ENCODE results near the gene NUDT15. TPM values are rescaled to one million over a fixed set of nuclear protein-coding genes. Genes with fewer than 3 reads are reported as not detected.

NUDT15 gene
- total and polyA plus RNA-seq, 3 experiments from 2014 or later: 7.1 to 24.0 (median 23.9) TPM

GRCh38 chr13:48018637-48019036, 18.9 kb upstream of the NUDT15 start:
- no peak overlapping the region for H3K27ac Mint-ChIP-seq
- H3K27me3 ChIP-seq (ENCODE audit: insufficient read depth, low read length, poor library complexity, severe bottlenecking): no peaks in the 10 kb centered on the region

DNA sequence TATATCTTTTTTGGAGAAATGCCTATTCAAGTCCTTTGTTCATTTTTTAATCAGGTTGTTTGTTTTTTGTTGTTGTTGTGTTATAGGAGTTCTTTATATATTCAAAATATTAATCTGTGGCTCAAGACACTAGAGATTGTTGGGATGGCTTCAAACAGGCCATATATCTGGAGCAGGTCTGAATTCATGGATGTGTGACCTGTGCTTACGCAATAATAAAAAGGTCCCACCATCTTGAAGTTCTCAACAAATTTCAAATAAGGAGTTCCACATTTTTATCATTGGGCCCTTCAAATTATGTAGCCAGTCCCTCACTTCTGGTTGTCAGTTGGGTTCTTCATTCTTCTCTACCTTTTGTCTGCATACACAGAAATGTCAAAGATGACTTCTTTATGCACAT, 17.7 kb upstream of the NUDT15 start:
- Mint-ChIP-seq H3K27me3 (no peaks in the 10 kb centered on the region), H3K9me3 (peaks cover 0 to 2% (median 0%) of the 10 kb centered on the region in 5 donors), H3K36me3 (peaks cover 7 to 22% (median 9%) of the 10 kb centered on the region in 3 donors), H3K27ac (no peak overlapping the region), H3K4me1 (peaks cover 2 to 9% (median 6%) of the 10 kb centered on the region in 3 donors), H3K4me3 (no peak overlapping the region)
- Histone ChIP-seq H3K27ac (ENCODE audit: low read depth, low read length) (no peak overlapping the region), H3K36me3 (ENCODE audit: insufficient read depth, low read length) (no peaks in the 10 kb centered on the region), H3K27me3 (ENCODE audit: insufficient read depth, low read length, poor library complexity, severe bottlenecking) (no peaks in the 10 kb centered on the region), H3K9me3 (ENCODE audit: low read length) (no peaks in the 10 kb centered on the region), H3K4me3 (ENCODE audit: low read length) (no peak overlapping the region), H3K4me1 (ENCODE audit: insufficient read depth, low read length) (no peaks in the 10 kb centered on the region)
- no peak for DNase-seq
- ChIA-PET POLR2A (no interaction called here), CTCF (no interaction called here)

More at GRCh38 chr13:48018637-48019036, 18.9 kb upstream of the NUDT15 start:
- no peaks in the 10 kb centered on the region for H3K36me3 ChIP-seq (ENCODE audit: insufficient read depth, low read length)
- Mint-ChIP-seq H3K36me3 (peaks cover 10 to 27% (median 16%) of the 10 kb centered on the region in 3 donors), H3K9me3 (peaks cover 0 to 2% (median 0%) of the 10 kb centered on the region in 5 donors), H3K4me1 (peaks cover 2 to 6% (median 5%) of the 10 kb centered on the region in 3 donors), H3K4me3 (no peak overlapping the region), H3K27me3 (no peaks in the 10 kb centered on the region)
- H3K27ac ChIP-seq (ENCODE audit: low read depth, low read length): no peak overlapping the region
- no peak for DNase-seq
- H3K4me1 ChIP-seq (ENCODE audit: insufficient read depth, low read length): no peaks in the 10 kb centered on the region
- CTCF ChIA-PET: interaction anchor here (1.0 kb wide), 1 partner anchor 19 kb away, joined by 3 read pairs; the partner anchor contains the start of gene NUDT15
- no peaks in the 10 kb centered on the region for H3K9me3 ChIP-seq (ENCODE audit: low read length)
- POLR2A ChIA-PET: no interaction called here
- no peak overlapping the region for H3K4me3 ChIP-seq (ENCODE audit: low read length)

- no peak overlapping the region for H3K27ac ChIP-seq (ENCODE audit: low read depth, low read length)
- CTCF ChIA-PET: interaction anchor here (1.5 kb wide), 1 partner anchor 10 kb away, joined by 7 read pairs; the partner anchor contains the start of gene NUDT15
Measured at GRCh38 chr13:48028066-48028465, 9.5 kb upstream of the NUDT15 start.

DNA sequence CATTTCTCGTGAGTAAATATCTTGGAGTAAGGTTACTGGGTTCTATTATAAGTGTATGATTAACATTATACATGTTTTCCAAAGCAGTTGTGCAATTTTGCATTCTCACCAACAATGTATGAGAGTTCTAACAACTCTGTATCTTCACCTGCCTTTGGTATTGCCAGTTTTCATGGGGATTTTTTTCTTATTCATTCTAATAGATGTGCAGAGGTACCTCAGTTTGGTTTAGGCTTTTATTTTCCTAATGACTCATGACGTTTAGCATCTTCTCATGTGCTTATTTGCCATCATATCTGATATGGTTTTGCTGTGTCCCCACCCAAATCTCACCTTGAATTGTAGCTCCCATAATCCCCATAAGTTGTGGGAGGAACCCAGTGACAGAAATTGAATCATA, 7.7 kb upstream of the NUDT15 start:
- Mint-ChIP-seq H3K27ac (no peak overlapping the region), H3K27me3 (no peaks in the 10 kb centered on the region), H3K9me3 (peaks cover 0 to 8% (median 0%) of the 10 kb centered on the region in 5 donors), H3K4me1 (peaks cover 2 to 18% (median 4%) of the 10 kb centered on the region in 3 donors), H3K4me3 (no peak overlapping the region), H3K36me3 (peaks cover 15 to 27% (median 24%) of the 10 kb centered on the region in 3 donors)
- H3K9me3 ChIP-seq (ENCODE audit: low read length): no peaks in the 10 kb centered on the region
- H3K4me3 ChIP-seq (ENCODE audit: low read length): no peak overlapping the region
- POLR2A ChIA-PET: no interaction called here
- H3K27ac ChIP-seq (ENCODE audit: low read depth, low read length): no peak overlapping the region
- H3K4me1 ChIP-seq (ENCODE audit: insufficient read depth, low read length): no peaks in the 10 kb centered on the region
- DNase-seq: no peak
- H3K36me3 ChIP-seq (ENCODE audit: insufficient read depth, low read length): no peaks in the 10 kb centered on the region
- no peaks in the 10 kb centered on the region for H3K27me3 ChIP-seq (ENCODE audit: insufficient read depth, low read length, poor library complexity, severe bottlenecking)
- CTCF ChIA-PET: no interaction called here

More at GRCh38 chr13:48028066-48028465, 9.5 kb upstream of the NUDT15 start:
- no peak overlapping the region for H3K27ac Mint-ChIP-seq
- peaks cover 0 to 8% (median 0%) of the 10 kb centered on the region in 5 donors for H3K9me3 Mint-ChIP-seq
- POLR2A ChIA-PET: interaction anchor here (1.7 kb wide), 1 partner anchor 9 kb away, joined by 4 read pairs; the partner anchor contains the start of gene NUDT15
- no peak for DNase-seq
- Histone ChIP-seq H3K9me3 (ENCODE audit: low read length) (no peaks in the 10 kb centered on the region), H3K4me3 (ENCODE audit: low read length) (no peak overlapping the region), H3K36me3 (ENCODE audit: insufficient read depth, low read length) (no peaks in the 10 kb centered on the region), H3K4me1 (ENCODE audit: insufficient read depth, low read length) (no peaks in the 10 kb centered on the region), H3K27me3 (ENCODE audit: insufficient read depth, low read length, poor library complexity, severe bottlenecking) (no peaks in the 10 kb centered on the region)
- no peaks in the 10 kb centered on the region for H3K27me3 Mint-ChIP-seq
- H3K4me1 Mint-ChIP-seq: peaks cover 0 to 7% (median 4%) of the 10 kb centered on the region in 3 donors
- peaks cover 15 to 22% (median 21%) of the 10 kb centered on the region in 3 donors for H3K36me3 Mint-ChIP-seq
- no peak overlapping the region for H3K4me3 Mint-ChIP-seq

- no peak for DNase-seq
- Mint-ChIP-seq H3K4me1 (peaks cover 28 to 42% (median 38%) of the 10 kb centered on the region in 3 donors), H3K4me3 (peak overlapping the region; percentile 92 to 97 (median 95)), H3K27ac (peak overlapping the region; percentile 84 to 100 (median 98)), H3K36me3 (peaks cover 0 to 36% (median 9%) of the 10 kb centered on the region in 3 donors), H3K9me3 (peaks cover 0 to 3% (median 0%) of the 10 kb centered on the region in 5 donors), H3K27me3 (peaks cover 0 to 4% of the 10 kb centered on the region in 2 donors)
- CTCF ChIA-PET: interaction anchor here (0.7 to 4.7 kb wide), 10 partner anchors 10 to 454 kb away, joined by 3 to 39 read pairs (median 4); partner anchors contain the start of gene MED4
- no peak overlapping the region for H3K27ac ChIP-seq (ENCODE audit: low read depth, low read length)
- peaks cover 18% of the 10 kb centered on the region for H3K4me1 ChIP-seq (ENCODE audit: insufficient read depth, low read length)
- POLR2A ChIA-PET: interaction anchor here (1.3 to 2.3 kb wide), 4 partner anchors 56 to 937 kb away, joined by 4 to 13 read pairs (median 6); partner anchors contain the start of genes FNDC3A, ITM2B, MED4 and RCBTB2
- H3K4me3 ChIP-seq (ENCODE audit: low read length): no peak overlapping the region
- H3K27me3 ChIP-seq (ENCODE audit: insufficient read depth, low read length, poor library complexity, severe bottlenecking): no peaks in the 10 kb centered on the region
- no peaks in the 10 kb centered on the region for H3K9me3 ChIP-seq (ENCODE audit: low read length)
- no peaks in the 10 kb centered on the region for H3K36me3 ChIP-seq (ENCODE audit: insufficient read depth, low read length)
Measured at GRCh38 chr13:48038761-48039160, 1.2 kb downstream of the NUDT15 start.

GRCh38 chr13:48040049-48040448, 2.5 kb downstream of the NUDT15 start:
- no peaks in the 10 kb centered on the region for H3K9me3 ChIP-seq (ENCODE audit: low read length)
- peaks cover 0 to 3% (median 0%) of the 10 kb centered on the region in 5 donors for H3K9me3 Mint-ChIP-seq
- H3K27ac Mint-ChIP-seq: peak overlapping the region in 3 of 8 donors; percentile 48 to 50 (median 50)
- peaks cover 18% of the 10 kb centered on the region for H3K4me1 ChIP-seq (ENCODE audit: insufficient read depth, low read length)
- peaks cover 0 to 30% (median 6%) of the 10 kb centered on the region in 3 donors for H3K36me3 Mint-ChIP-seq
- no peak overlapping the region for H3K27ac ChIP-seq (ENCODE audit: low read depth, low read length)
- H3K4me3 ChIP-seq (ENCODE audit: low read length): no peak overlapping the region
- CTCF ChIA-PET: interaction anchor here (4.7 kb wide), 1 partner anchor 54 kb away, joined by 39 read pairs; the partner anchor contains the start of gene MED4
- DNase-seq: no peak
- H3K27me3 ChIP-seq (ENCODE audit: insufficient read depth, low read length, poor library complexity, severe bottlenecking): no peaks in the 10 kb centered on the region
- H3K4me3 Mint-ChIP-seq: peak overlapping the region in 4 of 7 donors; percentile 12 to 72 (median 37)
- peaks cover 0 to 4% of the 10 kb centered on the region in 2 donors for H3K27me3 Mint-ChIP-seq
- H3K36me3 ChIP-seq (ENCODE audit: insufficient read depth, low read length): no peaks in the 10 kb centered on the region
- POLR2A ChIA-PET: interaction anchor here (0.5 to 0.8 kb wide), 2 partner anchors 8 to 613 kb away, joined by 3 read pairs; no protein-coding TSS in a partner anchor
- peaks cover 29 to 40% (median 37%) of the 10 kb centered on the region in 3 donors for H3K4me1 Mint-ChIP-seq

GRCh38 chr13:48040896-48041295, 3.4 kb downstream of the NUDT15 start:
- peaks cover 29 to 40% (median 36%) of the 10 kb centered on the region in 3 donors for H3K4me1 Mint-ChIP-seq
- peaks cover 0 to 4% of the 10 kb centered on the region in 2 donors for H3K27me3 Mint-ChIP-seq
- no peak for DNase-seq
- H3K9me3 ChIP-seq (ENCODE audit: low read length): no peaks in the 10 kb centered on the region
- H3K9me3 Mint-ChIP-seq: peaks cover 0 to 3% (median 0%) of the 10 kb centered on the region in 5 donors
- peak overlapping the region in 1 of 8 donors; percentile 55 for H3K27ac Mint-ChIP-seq
- H3K4me3 Mint-ChIP-seq: no peak overlapping the region
- peaks cover 0 to 32% (median 6%) of the 10 kb centered on the region in 3 donors for H3K36me3 Mint-ChIP-seq
- no peaks in the 10 kb centered on the region for H3K27me3 ChIP-seq (ENCODE audit: insufficient read depth, low read length, poor library complexity, severe bottlenecking)
- ChIA-PET POLR2A (interaction anchor here (0.7 kb wide), 1 partner anchor 298 kb away, joined by 4 read pairs; no protein-coding TSS in a partner anchor), CTCF (no interaction called here)
- no peak overlapping the region for H3K4me3 ChIP-seq (ENCODE audit: low read length)
- no peaks in the 10 kb centered on the region for H3K36me3 ChIP-seq (ENCODE audit: insufficient read depth, low read length)
- peaks cover 18% of the 10 kb centered on the region for H3K4me1 ChIP-seq (ENCODE audit: insufficient read depth, low read length)
- no peak overlapping the region for H3K27ac ChIP-seq (ENCODE audit: low read depth, low read length)

- H3K4me1 Mint-ChIP-seq: peaks cover 19 to 26% (median 22%) of the 10 kb centered on the region in 3 donors
- ChIA-PET CTCF (no interaction called here), POLR2A (no interaction called here)
- peaks cover 11% of the 10 kb centered on the region for H3K4me1 ChIP-seq (ENCODE audit: insufficient read depth, low read length)
- DNase-seq: no peak
- peak overlapping the region in 6 of 8 donors; percentile 2 to 61 (median 15) for H3K27ac Mint-ChIP-seq
- peaks cover 0 to 34% (median 6%) of the 10 kb centered on the region in 3 donors for H3K36me3 Mint-ChIP-seq
- H3K4me3 Mint-ChIP-seq: peak overlapping the region in 1 of 7 donors; percentile 9
- H3K4me3 ChIP-seq (ENCODE audit: low read length): no peak overlapping the region
- H3K27ac ChIP-seq (ENCODE audit: low read depth, low read length): no peak overlapping the region
- peaks cover 0 to 1% of the 10 kb centered on the region in 2 donors for H3K27me3 Mint-ChIP-seq
- H3K27me3 ChIP-seq (ENCODE audit: insufficient read depth, low read length, poor library complexity, severe bottlenecking): no peaks in the 10 kb centered on the region
- H3K36me3 ChIP-seq (ENCODE audit: insufficient read depth, low read length): no peaks in the 10 kb centered on the region
- H3K9me3 Mint-ChIP-seq: no peaks in the 10 kb centered on the region
- no peaks in the 10 kb centered on the region for H3K9me3 ChIP-seq (ENCODE audit: low read length)
Measured at GRCh38 chr13:48042894-48043293, 5.4 kb downstream of the NUDT15 start.

All from CD8-positive, alpha-beta memory T cell (primary cell).